Ascending aorta (tissue), 2 donors: Measurements from ENCODE around the gene TBC1D1. TPM values are rescaled to one million over a fixed set of nuclear protein-coding genes. Genes with fewer than 3 reads are reported as not detected.

Experiments
- DNase-seq, 2 donors: peaks; one replicate each; pipeline ENCODE4 v3.0.0-alpha.2; 2019; ENCODE audit warnings: low spot score in 2 of 2
- H3K27ac ChIP-seq, 2 donors: fragments of 200-600 bp; sonication (generic); one replicate each; pipeline ENCODE4 v1.5.1; 2016 to 2017; ENCODE audit warnings: mild to moderate bottlenecking in 1 of 2
- H3K27me3 ChIP-seq: fragments of 200-600 bp; sonication (generic); one replicate; pipeline ENCODE4 v1.5.1; 2017
- H3K36me3 ChIP-seq, 2 donors: fragments of 200-600 bp; sonication (generic); one replicate each; pipeline ENCODE4 v1.5.1; 2016
- H3K4me1 ChIP-seq, 2 donors: fragments of 200-600 bp; sonication (generic); one replicate each; pipeline ENCODE4 v1.5.1; 2016 to 2017; ENCODE audit warnings: mild to moderate bottlenecking in 1 of 2
- H3K4me3 ChIP-seq, 2 donors: fragments of 200-600 bp; sonication (generic); one replicate each; pipeline ENCODE4 v1.5.1; 2016 to 2017; ENCODE audit warnings: mild to moderate bottlenecking in 1 of 2
- H3K9me3 ChIP-seq, 2 donors: fragments of 200-600 bp; sonication (generic); one replicate each; pipeline ENCODE4 v1.5.1; 2016
- intact Hi-C: fragments of 100-400 bp; cut with DNase I; formaldehyde crosslinking; loops from one replicate; pipeline ENCODE4 v1.15.1; 2023
- total RNA-seq: library from RNA; depleted of rRNA; stranded (reverse); fragments of >200 nt; gene quantifications from one replicate; pipeline ENCODE4 v1.1.0, GENCODE V29; 2016
- TF ChIP-seq, protein P1 (sequence below), 3 experiments: fragments of 200-600 bp in 2 of 3; fragments of 450-650 bp in 1 of 3; sonication (generic) in 2 of 3; IDR thresholded peaks; one replicate each; pipeline ENCODE4 v1.5.1; 2016 to 2019; ENCODE audit warnings: antibody characterized with exemption in 3 of 3, mild to moderate bottlenecking in 1 of 3, moderate library complexity in 1 of 3

TBC1D1 gene
- total RNA-seq, 1 donor from 2014 or later: 132 TPM

DNA sequence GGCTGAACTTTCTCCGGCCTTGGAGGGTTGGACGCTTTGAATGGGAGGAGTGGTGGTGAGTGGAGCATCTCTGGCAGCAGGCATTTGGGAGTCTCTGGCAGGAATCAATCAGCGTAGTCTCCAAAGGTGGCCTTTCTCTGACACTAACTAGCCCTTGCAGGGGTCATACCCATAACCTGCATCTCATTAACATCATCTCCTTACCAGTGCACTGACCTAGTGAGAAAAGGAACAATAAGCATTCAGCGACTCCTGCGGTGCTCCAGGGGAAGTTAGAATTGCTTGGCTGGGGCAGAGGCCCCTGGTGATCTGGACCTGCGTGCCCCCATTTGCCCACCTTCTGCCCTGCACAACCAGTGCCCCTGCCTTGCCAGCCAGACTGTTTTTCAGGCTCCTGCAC lies 231.2 kb downstream of the TBC1D1 start:
- H3K9me3 ChIP-seq: no peaks in the 10 kb centered on the region
- no peak overlapping the region for H3K4me3 ChIP-seq
- no peaks in the 10 kb centered on the region for H3K27me3 ChIP-seq
- TF ChIP-seq, protein P1, sequence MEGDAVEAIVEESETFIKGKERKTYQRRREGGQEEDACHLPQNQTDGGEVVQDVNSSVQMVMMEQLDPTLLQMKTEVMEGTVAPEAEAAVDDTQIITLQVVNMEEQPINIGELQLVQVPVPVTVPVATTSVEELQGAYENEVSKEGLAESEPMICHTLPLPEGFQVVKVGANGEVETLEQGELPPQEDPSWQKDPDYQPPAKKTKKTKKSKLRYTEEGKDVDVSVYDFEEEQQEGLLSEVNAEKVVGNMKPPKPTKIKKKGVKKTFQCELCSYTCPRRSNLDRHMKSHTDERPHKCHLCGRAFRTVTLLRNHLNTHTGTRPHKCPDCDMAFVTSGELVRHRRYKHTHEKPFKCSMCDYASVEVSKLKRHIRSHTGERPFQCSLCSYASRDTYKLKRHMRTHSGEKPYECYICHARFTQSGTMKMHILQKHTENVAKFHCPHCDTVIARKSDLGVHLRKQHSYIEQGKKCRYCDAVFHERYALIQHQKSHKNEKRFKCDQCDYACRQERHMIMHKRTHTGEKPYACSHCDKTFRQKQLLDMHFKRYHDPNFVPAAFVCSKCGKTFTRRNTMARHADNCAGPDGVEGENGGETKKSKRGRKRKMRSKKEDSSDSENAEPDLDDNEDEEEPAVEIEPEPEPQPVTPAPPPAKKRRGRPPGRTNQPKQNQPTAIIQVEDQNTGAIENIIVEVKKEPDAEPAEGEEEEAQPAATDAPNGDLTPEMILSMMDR (IDR thresholded peaks at IDR 0.05): no peak
- H3K27ac ChIP-seq: no peak overlapping the region
- no peak for DNase-seq
- H3K4me1 ChIP-seq: no peaks in the 10 kb centered on the region
- intact Hi-C loops: no loop called here
- H3K36me3 ChIP-seq: peaks cover 65 to 80% of the 10 kb centered on the region in 2 donors

DNA sequence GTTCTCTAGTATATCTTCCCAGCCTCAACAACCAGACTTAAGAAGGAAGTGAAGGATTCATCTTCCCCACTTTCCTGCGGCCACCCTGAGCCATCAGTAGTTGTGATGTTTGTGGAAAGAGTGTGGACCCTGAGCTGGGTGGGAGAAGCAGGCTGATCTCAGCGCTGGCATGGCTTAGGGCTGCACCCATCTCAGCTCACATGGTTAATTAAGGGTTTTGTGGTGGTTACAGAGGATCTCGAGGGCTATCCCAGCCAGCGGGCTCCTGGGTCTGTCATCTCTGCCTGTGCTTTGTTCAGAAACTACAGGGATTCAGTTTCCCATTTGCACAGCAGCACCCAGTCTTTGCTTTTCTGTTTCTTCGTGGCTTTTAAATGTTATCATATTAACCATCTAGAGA lies 232.7 kb downstream of the TBC1D1 start:
- Histone ChIP-seq H3K4me3 (no peak overlapping the region), H3K27me3 (no peaks in the 10 kb centered on the region), H3K4me1 (no peaks in the 10 kb centered on the region), H3K27ac (no peak overlapping the region), H3K9me3 (no peaks in the 10 kb centered on the region), H3K36me3 (peaks cover 53 to 74% of the 10 kb centered on the region in 2 donors)
- TF ChIP-seq, protein P1 (IDR thresholded peaks at IDR 0.05): no peak
- intact Hi-C loops: no loop called here
- DNase-seq: no peak

GRCh38 chr4:38124961-38125360 lies 234.1 kb downstream of the TBC1D1 start:
- DNase-seq: no peak
- intact Hi-C loops: no loop called here
- H3K9me3 ChIP-seq: no peaks in the 10 kb centered on the region
- H3K27me3 ChIP-seq: no peaks in the 10 kb centered on the region
- TF ChIP-seq, protein P1 (IDR thresholded peaks at IDR 0.05): no peak
- peaks cover 0 to 3% of the 10 kb centered on the region in 2 donors for H3K4me1 ChIP-seq
- no peak overlapping the region for H3K4me3 ChIP-seq
- peaks cover 48 to 65% of the 10 kb centered on the region in 2 donors for H3K36me3 ChIP-seq
- H3K27ac ChIP-seq: no peak overlapping the region

DNA sequence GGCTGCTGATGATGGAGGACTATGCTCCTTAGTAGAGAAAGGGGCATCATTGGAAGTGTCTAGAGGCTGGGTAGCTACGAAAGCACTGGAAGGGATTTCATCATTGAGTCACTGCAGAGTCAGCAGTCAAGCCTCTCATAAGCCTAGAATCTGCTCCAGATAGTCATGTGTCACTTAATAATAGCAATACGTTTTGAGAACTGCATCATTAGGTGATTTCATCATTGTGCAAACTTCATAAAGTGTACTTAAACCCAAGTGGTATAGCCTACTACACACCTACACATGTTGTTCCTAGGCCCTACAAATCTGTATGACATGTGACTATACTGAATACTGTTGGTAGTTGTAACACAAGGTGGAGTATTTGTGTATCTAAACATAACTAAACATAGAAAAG lies 234.9 kb downstream of the TBC1D1 start:
- intact Hi-C loops: no loop called here
- H3K27me3 ChIP-seq: no peaks in the 10 kb centered on the region
- H3K36me3 ChIP-seq: peaks cover 40 to 58% of the 10 kb centered on the region in 2 donors
- H3K4me1 ChIP-seq: peaks cover 0 to 3% of the 10 kb centered on the region in 2 donors
- H3K4me3 ChIP-seq: no peak overlapping the region
- TF ChIP-seq, protein P1 (IDR thresholded peaks at IDR 0.05): no peak
- no peak overlapping the region for H3K27ac ChIP-seq
- no peaks in the 10 kb centered on the region for H3K9me3 ChIP-seq
- no peak for DNase-seq

GRCh38 chr4:38128478-38129459 lies 237.9 kb downstream of the TBC1D1 start:
- Histone ChIP-seq H3K36me3 (peaks cover 31 to 41% of the 10 kb centered on the region in 2 donors), H3K4me1 (peaks cover 0 to 15% of the 10 kb centered on the region in 2 donors), H3K4me3 (no peak overlapping the region), H3K27ac (peak overlapping the region in 1 of 2 donors; percentile 17), H3K9me3 (no peaks in the 10 kb centered on the region), H3K27me3 (no peaks in the 10 kb centered on the region)
- intact Hi-C loops: no loop called here
- TF ChIP-seq, protein P1 (IDR thresholded peaks at IDR 0.05): no peak
- peak in 1 of 2 donors; percentile 14 for DNase-seq
